Caco-2 (cell line): Measurements from ENCODE around the gene CCDC74A. TPM values are rescaled to one million over a fixed set of nuclear protein-coding genes. Genes with fewer than 3 reads are reported as not detected.

Experiments used
- BruUV-seq: library from RNA; stranded (reverse); fragments of 400-500 nt; replicated peaks from 2 replicates; lab custom pipeline; 2021; lab: Mats Ljungman, UMichigan
- CTCF ChIA-PET: fragments of 300-600 bp; sonication (Branson Sonifier 250); formaldehyde crosslinking; loops from one replicate; lab custom pipeline; 2022; ENCODE audit warnings: antibody characterized with exemption; lab: Charles Lee
- POLR2A ChIA-PET: fragments of 300-600 bp; sonication (Branson Sonifier 250); formaldehyde crosslinking; loops from one replicate; lab custom pipeline; 2022; ENCODE audit warnings: antibody characterized with exemption; lab: Charles Lee
- DNase-seq, 2 experiments: peaks; one replicate each; pipeline versions ENCODE4 v3.0.0 to v3.0.0-alpha.2; 2020 to 2022
- H3K27me3 ChIP-seq: replicated peaks from 2 replicates; pipeline ENCODE4 v1.6.0; 2011; ENCODE audit warnings: low read length; ENCODE audit not compliant: control insufficient read depth, insufficient read depth
- H3K36me3 ChIP-seq: 2 replicates; pipeline ENCODE4 v1.5.1; 2011; ENCODE audit warnings: low read length; ENCODE audit not compliant: control insufficient read depth, insufficient read depth
- H3K4me1 ChIP-seq: fragments of 250-450 bp; sonication (Bioruptor Pico); 2 replicates; pipeline ENCODE4 v1.5.1; 2020; ENCODE audit warnings: mild to moderate bottlenecking
- H3K4me3 ChIP-seq: 2 replicates; pipeline ENCODE4 v1.5.1; 2011; ENCODE audit warnings: low read depth, mild to moderate bottlenecking, control low read depth, low read length
- H3K9me3 ChIP-seq: fragments of 250-450 bp; sonication (Bioruptor Pico); 2 replicates; pipeline ENCODE4 v1.5.1; 2020; ENCODE audit warnings: mild to moderate bottlenecking, moderate library complexity
- H3K27ac Mint-ChIP-seq: one replicate; pipeline ENCODE4 v1.8.0; 2022; ENCODE audit warnings: mixed read lengths; ENCODE audit not compliant: unreplicated experiment
- H3K27me3 Mint-ChIP-seq: one replicate; pipeline ENCODE4 v1.8.0; 2022; ENCODE audit warnings: mixed read lengths; ENCODE audit not compliant: insufficient read depth, unreplicated experiment
- H3K36me3 Mint-ChIP-seq: one replicate; pipeline ENCODE4 v1.8.0; 2022; ENCODE audit warnings: mild to moderate bottlenecking, mixed read lengths; ENCODE audit not compliant: insufficient read depth, unreplicated experiment
- H3K4me1 Mint-ChIP-seq: one replicate; pipeline ENCODE4 v1.8.0; 2022; ENCODE audit warnings: low read depth, mixed read lengths; ENCODE audit not compliant: unreplicated experiment
- H3K4me3 Mint-ChIP-seq: one replicate; pipeline ENCODE4 v1.8.0; 2022; ENCODE audit warnings: mild to moderate bottlenecking, moderate library complexity, mixed read lengths; ENCODE audit not compliant: unreplicated experiment
- H3K9me3 Mint-ChIP-seq: one replicate; pipeline ENCODE4 v1.8.0; 2022; ENCODE audit warnings: mixed read lengths; ENCODE audit not compliant: unreplicated experiment
- intact Hi-C: fragments of 100-400 bp; cut with micrococcal nuclease; formaldehyde crosslinking; loops from one replicate; pipeline ENCODE4 v1.10.0; 2022; ENCODE audit not compliant: unreplicated experiment
- total RNA-seq: library from RNA; stranded (reverse); gene quantifications from 2 replicates; pipeline ENCODE4 v1.2.3, GENCODE V29; 2022
- TF ChIP-seq, protein P1 (sequence below), 2 experiments: fragments of 200-600 bp in 1 of 2; IDR thresholded peaks; 1 replicate in 1 of 2; 2 replicates in 1 of 2; pipeline versions ENCODE4 v1.5.1 to v1.8.0; 2011 to 2022; ENCODE audit warnings: antibody characterized with exemption in 1 of 2, control low read depth in 1 of 2, inconsistent platforms in 1 of 2, low read depth in 1 of 2, low read length in 1 of 2, mild to moderate bottlenecking in 1 of 2, moderate library complexity in 1 of 2; ENCODE audit not compliant: insufficient read depth in 1 of 2, severe bottlenecking in 1 of 2, unreplicated experiment in 1 of 2

Gene CCDC74A
- total RNA-seq, 1 experiment from 2014 or later = 0.36 TPM

DNA sequence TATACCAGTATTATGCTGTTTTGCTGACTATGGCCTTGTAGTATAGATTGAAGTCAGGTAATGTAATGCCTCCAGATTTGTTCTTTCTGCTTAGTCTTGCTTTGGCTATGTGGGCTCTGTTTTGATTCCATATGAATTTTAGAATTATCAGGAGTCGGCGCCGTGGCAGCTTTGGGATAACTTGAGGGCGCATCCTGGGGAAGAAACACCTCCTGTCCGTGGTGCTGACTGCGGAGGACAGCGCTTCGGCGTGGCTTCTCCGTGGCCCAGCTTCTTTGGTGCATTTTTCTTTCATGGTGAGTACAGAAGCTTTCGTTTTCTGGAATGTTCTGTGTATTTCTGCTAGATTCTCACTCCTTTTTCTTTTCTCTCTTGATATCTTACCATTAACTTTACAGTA lies 25.2 kb downstream of the CCDC74A start:
- no peaks in the 10 kb centered on the region; the same call in 1 of the 2 replicates for H3K9me3 ChIP-seq
- intact Hi-C loops = no loop called here
- Mint-ChIP-seq H3K27ac (no peak overlapping the region), H3K9me3 (no peaks in the 10 kb centered on the region), H3K4me3 (no peak overlapping the region), H3K36me3 (no peaks in the 10 kb centered on the region), H3K4me1 (no peaks in the 10 kb centered on the region), H3K27me3 (peaks cover 24% of the 10 kb centered on the region)
- CTCF ChIA-PET = no interaction called here
- TF ChIP-seq, protein P1, sequence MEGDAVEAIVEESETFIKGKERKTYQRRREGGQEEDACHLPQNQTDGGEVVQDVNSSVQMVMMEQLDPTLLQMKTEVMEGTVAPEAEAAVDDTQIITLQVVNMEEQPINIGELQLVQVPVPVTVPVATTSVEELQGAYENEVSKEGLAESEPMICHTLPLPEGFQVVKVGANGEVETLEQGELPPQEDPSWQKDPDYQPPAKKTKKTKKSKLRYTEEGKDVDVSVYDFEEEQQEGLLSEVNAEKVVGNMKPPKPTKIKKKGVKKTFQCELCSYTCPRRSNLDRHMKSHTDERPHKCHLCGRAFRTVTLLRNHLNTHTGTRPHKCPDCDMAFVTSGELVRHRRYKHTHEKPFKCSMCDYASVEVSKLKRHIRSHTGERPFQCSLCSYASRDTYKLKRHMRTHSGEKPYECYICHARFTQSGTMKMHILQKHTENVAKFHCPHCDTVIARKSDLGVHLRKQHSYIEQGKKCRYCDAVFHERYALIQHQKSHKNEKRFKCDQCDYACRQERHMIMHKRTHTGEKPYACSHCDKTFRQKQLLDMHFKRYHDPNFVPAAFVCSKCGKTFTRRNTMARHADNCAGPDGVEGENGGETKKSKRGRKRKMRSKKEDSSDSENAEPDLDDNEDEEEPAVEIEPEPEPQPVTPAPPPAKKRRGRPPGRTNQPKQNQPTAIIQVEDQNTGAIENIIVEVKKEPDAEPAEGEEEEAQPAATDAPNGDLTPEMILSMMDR (IDR thresholded peaks at IDR 0.05; ENCODE audit: insufficient read depth in 1 of 2, low read depth in 1 of 2, low read length in 1 of 2, severe bottlenecking in 1 of 2, unreplicated experiment in 1 of 2) = no peak
- no peaks in the 10 kb centered on the region for H3K36me3 ChIP-seq
- H3K4me3 ChIP-seq = no peak overlapping the region
- H3K27me3 ChIP-seq = no peaks in the 10 kb centered on the region; the same call in 1 of the 2 replicates
- no peaks in the 10 kb centered on the region for H3K4me1 ChIP-seq
- POLR2A ChIA-PET = no interaction called here
- DNase-seq = no peak
- no TSS peak for BruUV-seq

- no peaks in the 10 kb centered on the region; the same call in 1 of the 2 replicates for H3K27me3 ChIP-seq
- no peak overlapping the region for H3K4me3 Mint-ChIP-seq
- no peaks in the 10 kb centered on the region for H3K4me1 ChIP-seq
- intact Hi-C loops = no loop called here
- H3K9me3 Mint-ChIP-seq = no peaks in the 10 kb centered on the region
- no peak overlapping the region for H3K4me3 ChIP-seq
- TF ChIP-seq, protein P1 (IDR thresholded peaks at IDR 0.05; ENCODE audit: insufficient read depth in 1 of 2, low read depth in 1 of 2, low read length in 1 of 2, severe bottlenecking in 1 of 2, unreplicated experiment in 1 of 2) = no peak
- H3K4me1 Mint-ChIP-seq = no peaks in the 10 kb centered on the region
- no peaks in the 10 kb centered on the region for H3K9me3 ChIP-seq
- H3K27me3 Mint-ChIP-seq = peaks cover 18% of the 10 kb centered on the region
- ChIA-PET CTCF (no interaction called here), POLR2A (no interaction called here)
- no peak overlapping the region for H3K27ac Mint-ChIP-seq
- no peaks in the 10 kb centered on the region for H3K36me3 ChIP-seq
- H3K36me3 Mint-ChIP-seq = no peaks in the 10 kb centered on the region
- no peak for DNase-seq
- no TSS peak for BruUV-seq
These were observed 29.3 kb downstream of the CCDC74A start for GRCh38 chr2:131556998-131557397.

DNA sequence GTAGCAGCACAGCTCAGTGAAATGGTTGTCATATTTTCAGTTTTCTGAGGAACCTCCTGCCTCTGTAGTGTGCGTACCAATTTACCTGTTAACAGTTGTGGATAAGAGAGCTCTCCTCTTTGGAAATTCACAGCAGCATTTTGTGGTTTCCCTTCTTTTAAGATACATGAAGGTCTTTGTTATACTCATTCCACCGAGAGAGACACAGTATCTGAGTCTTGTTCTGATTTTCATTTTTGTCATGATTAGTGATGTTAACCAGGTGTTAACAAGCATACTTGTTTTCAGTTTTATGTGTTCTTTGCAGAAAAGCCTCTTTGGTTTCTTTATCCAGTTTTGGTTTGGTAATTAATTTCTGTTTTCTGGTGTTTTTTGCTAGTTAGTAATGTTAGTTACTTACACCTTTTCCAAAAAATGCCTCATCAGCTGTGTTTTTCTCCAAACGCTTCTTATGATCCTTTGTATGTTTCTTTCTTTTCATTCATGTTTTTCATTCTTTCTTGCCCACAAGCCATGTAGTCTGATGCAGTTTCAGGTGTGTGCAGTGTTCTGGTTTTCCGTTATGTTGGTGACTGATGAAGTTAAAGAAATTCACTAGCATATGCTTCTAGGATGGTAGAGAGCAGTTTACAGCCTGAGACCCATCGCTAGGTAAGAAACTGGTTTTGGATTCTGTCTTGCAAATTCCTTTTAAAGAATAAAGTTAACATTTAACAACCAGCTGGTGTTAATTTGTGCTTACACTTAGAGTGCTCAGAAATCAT lies 30.1 kb downstream of the CCDC74A start:
- H3K27me3 Mint-ChIP-seq = peaks cover 18% of the 10 kb centered on the region
- no TSS peak for BruUV-seq
- CTCF ChIA-PET = no interaction called here
- POLR2A ChIA-PET = no interaction called here
- intact Hi-C loops = no loop called here
- no peaks in the 10 kb centered on the region for H3K36me3 Mint-ChIP-seq
- H3K4me1 ChIP-seq = no peaks in the 10 kb centered on the region
- no peaks in the 10 kb centered on the region for H3K36me3 ChIP-seq
- H3K4me3 Mint-ChIP-seq = no peak overlapping the region
- H3K9me3 ChIP-seq = no peaks in the 10 kb centered on the region
- DNase-seq = no peak
- H3K27ac Mint-ChIP-seq = no peak overlapping the region
- TF ChIP-seq, protein P1 (IDR thresholded peaks at IDR 0.05; ENCODE audit: insufficient read depth in 1 of 2, low read depth in 1 of 2, low read length in 1 of 2, severe bottlenecking in 1 of 2, unreplicated experiment in 1 of 2) = no peak
- no peaks in the 10 kb centered on the region for H3K4me1 Mint-ChIP-seq
- no peaks in the 10 kb centered on the region for H3K9me3 Mint-ChIP-seq
- no peaks in the 10 kb centered on the region; the same call in 1 of the 2 replicates for H3K27me3 ChIP-seq
- H3K4me3 ChIP-seq = no peak overlapping the region
